HG03196 (cell line): ENCODE data around the gene DNASE1L1.

Source experiments
- ATAC-seq: cut with Tn5 transposase; IDR thresholded peaks from one replicate; pipeline ENCODE4 v1.9.1; 2021; ENCODE audit not compliant: unreplicated experiment

Gene DNASE1L1

DNA sequence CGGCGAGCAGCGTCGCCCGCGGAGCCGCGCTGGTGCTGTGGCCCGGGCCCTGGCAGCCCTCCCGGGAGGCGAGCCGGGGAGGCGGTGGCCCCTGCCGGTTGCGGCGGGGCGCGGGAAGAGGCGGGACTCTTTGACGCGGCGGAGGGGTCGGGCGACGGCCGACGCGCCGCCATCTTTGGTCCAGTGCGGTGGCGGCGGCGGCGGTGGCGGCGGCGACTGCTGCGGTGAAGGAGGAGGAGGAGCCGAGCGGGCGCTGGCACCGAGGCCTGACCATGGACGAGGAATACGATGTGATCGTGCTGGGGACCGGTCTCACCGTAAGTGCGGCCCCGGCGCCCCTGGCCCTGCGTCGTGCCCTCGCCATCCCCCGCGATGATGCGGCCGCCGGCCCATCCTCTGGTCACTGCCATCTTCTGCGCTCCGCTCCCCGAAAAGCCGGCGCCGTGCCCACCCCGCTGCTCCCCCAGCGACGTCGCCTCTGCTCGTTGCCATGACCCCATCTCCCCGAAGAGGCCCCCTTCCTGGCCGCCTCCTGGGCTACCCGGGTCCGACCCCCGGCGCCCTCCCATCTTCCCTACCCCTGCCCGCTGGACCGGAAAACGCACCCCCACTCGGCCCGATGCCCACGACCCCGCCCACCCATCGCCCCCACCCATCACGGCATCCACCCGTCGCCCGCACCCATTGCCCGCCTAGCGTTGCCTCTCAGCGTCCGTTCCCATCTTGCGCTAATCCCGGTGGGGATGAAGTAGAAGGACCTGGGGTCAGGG lies 28.1 kb upstream of the DNASE1L1 start, which contains the start of gene GDI1:
Gene GDI1 (plus strand): TSS at position 172 of the 770 bp plus-strand sequence. CDS start 101 bp downstream, at position 273.
- no peak for ATAC-seq

DNA sequence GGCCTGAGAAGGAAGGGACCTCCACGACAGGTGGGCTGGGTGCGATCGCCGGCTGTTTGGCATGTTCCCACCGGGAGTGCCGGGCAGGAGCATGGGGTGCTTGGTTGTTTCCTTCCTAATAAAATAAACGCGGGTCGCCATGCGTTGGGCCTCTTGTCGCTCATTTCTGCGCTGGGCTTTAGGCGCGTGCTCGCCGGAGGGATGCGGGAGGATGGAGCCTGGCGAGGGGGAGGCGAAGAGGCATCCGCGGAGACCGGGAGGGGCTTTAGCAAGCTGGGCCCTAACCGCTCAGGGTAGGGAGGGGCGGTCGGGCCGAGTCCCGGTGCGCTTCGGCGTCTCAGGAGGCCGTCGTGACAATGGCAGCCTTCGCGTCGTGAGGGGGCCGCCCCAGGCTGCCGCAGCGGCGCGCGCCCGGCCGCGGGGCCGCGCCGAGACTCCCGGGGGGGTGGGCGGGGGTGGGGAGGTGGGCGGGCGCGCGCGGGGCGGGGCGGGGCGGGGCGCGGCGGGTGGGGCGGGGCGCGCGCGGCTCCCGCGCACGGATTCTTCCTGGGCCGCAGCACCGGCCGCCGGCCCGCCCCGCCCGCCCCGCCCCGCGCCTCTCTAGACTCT lies 27.4 kb upstream of the DNASE1L1 start:
- no peak for ATAC-seq

DNA sequence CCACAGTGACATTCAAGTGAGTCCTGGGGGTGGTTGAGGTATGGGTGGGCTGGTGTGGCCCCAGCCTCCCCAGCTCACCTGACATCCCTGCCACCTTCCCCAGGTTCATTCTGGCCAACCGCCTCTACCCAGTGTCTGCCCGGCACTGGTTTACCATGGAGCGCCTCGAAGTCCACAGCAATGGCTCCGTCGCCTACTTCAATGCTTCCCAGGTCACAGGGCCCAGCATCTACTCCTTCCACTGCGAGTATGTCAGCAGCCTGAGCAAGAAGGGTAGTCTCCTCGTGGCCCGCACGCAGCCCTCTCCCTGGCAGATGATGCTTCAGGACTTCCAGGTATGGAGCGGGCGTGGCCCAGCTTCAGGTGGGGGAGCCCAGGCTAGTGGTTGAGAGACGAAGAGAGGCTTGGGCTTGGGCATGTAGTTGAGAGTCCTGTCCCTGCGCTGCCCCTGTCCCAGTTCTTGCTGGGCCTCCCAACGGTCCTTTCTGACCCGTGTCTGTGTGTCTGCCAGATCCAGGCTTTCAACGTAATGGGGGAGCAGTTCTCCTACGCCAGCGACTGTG lies 26.2 kb upstream of the DNASE1L1 start:
- no peak for ATAC-seq

DNA sequence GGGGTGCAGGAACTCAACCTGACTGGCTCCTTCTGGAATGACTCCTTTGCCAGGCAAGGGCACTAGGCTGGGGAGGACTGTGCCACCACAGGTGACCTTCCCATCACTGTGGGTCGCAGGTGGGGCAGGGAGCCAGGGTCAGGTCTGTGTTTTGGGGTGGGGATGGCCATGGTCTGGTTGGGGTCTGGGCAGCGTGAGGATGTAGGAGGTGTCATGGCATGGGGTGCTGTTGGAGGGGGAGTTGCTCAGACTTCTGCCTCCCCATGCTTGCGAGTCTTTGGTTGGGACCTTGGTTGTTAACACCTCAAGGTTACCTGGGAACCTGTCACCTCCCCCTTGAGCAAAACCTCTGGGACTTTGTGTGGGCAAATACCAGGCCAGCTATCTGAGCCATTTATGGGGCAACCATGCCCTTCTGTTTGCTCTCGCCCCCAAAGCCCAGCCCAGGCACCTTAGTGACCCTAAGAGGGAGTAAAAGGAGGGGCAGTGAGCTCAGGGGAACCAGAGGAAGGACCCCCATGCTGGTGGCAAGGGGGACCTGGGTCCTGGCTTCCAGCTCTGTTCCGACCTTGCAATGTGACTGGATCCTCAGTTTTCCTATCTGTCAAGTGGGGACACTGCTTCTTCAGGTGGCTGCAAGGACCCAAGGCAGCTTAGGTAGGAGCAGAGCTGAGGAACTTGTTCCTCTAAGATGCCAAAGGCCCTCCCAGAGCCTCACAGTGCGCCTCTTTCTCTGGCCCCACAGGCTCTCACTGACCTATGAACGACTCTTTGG lies 25.5 kb upstream of the DNASE1L1 start:
- ATAC-seq: no peak

DNA sequence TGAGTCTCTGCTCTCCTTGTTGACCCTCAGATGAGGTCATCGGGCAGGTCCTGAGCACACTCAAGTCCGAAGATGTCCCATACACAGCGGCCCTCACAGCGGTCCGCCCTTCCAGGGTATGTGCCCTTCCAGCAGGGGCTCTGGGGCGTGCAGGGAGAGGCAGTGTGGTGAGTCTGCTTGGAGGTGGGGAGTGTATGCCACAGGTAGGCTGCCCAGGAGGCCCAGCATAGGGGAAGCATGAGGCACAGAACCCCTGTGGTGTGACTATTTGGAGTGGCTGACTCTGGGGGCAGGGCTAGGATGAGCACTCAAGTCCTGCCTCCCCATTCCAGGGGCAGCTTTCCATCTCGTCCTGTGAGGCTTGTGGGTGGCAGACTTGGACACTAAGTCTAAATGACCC lies 24.6 kb upstream of the DNASE1L1 start:
- ATAC-seq: no peak

DNA sequence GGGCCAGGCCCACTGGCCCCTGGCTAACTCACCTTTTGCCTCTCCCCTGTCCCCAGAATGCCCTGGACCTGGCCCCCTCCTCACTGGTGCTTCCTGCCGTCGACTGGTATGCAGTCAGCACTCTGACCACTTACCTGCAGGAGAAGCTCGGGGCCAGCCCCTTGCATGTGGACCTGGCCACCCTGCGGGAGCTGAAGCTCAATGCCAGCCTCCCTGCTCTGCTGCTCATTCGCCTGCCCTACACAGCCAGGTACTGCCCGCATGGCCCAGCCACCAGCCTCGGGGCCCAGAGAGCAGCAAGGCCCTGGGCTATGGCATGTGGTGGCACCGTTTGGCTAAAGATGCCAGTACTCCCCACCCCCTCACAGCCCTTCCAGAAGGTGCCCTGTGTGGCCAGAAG lies 23.2 kb upstream of the DNASE1L1 start:
- no peak for ATAC-seq

DNA sequence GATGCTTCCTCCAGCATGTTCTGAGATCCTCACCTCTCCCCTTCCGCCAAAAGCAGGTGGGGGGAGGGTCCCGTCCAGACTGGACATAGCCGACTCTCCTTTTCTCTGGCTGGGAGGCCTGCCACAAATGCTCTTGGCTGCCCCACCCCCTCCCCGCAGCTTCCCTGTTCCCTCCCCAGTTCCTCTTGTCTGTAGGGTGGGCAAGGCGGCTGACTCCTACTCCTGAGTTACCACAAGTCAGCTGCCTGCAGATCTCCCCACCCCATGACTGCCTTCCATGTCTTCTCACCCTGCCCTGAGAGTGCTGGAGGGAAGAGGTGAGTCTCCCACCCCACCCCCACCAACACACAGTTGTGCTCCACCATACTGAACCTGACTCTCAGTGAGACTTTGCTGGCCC lies 22.3 kb upstream of the DNASE1L1 start:
- no peak for ATAC-seq

DNA sequence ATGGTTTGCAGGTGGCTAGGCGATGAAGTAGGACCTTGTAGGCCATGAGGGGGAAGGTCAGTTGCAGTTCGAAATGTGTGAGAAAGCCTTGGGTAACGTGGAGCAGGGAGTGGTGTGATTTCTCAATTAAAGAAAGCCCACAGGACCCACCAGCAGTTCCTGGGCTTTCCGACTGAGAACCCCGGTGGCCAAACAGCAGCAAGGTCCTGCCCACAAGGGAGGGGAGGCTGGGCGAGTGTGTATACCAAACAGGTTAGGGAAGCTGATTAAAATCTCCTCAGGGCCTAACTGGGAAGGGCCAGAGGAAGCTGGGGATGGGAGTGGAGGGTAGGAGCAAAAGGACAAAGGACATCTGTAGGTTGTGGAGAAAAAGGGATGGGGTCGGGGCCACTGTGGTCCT lies 21.9 kb upstream of the DNASE1L1 start:
- no peak for ATAC-seq

DNA sequence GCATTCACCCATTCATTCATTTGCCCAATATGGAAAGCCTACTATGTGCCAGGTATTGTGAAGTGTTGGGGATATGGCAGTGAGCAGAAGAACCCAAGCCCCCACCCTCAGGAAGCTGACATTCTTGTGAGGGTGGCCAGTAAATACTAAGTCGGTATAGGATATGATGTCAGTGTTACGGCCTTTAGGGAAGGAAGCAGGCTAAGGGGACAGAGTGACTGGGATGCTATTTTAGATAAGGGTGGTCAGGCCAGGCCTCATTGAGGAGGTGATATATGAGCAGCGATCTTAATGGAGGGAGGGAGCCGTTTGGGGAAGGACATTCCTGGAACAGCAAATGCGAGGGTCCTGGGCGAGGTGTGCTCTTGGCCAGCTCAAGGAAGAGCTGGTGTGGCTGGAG lies 21.4 kb upstream of the DNASE1L1 start:
- ATAC-seq: no peak

DNA sequence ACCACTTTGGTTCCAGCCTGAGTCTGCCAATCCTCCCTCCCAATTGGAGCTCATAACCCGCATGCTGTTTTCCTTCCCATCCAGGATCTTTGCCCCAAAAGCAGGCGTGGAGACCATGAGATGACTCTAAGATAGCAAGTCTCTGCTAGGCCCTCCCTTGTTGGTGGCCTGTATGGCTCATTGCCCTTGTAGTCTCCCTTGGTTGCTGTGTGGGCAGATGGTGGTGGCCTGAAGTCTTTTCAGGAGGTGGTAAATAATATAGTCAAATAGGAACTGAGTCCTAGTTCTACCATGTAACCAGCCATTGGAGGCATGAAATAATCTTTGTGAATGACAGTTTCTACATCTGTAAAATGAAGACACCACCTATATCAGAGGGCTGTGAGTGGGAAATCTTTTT lies 20.7 kb upstream of the DNASE1L1 start:
- ATAC-seq: no peak

GRCh38 chrX:154428176-154429171 lies 19.4 kb upstream of the DNASE1L1 start, which contains the start of gene ATP6AP1:
TSS of gene ATP6AP1 (plus strand) at chrX:154428677. CDS start at chrX:154428693, 16 bp downstream.
- ATAC-seq: peak; percentile 98

GRCh38 chrX:154426916-154427770 lies 18.1 kb upstream of the DNASE1L1 start:
- ATAC-seq: no peak

GRCh38 chrX:154420402-154420756 lies 11.3 kb upstream of the DNASE1L1 start:
- no peak for ATAC-seq

- ATAC-seq: no peak
Measured at GRCh38 chrX:154419688-154420401, 10.8 kb upstream of the DNASE1L1 start.

- ATAC-seq: no peak
Measured at GRCh38 chrX:154419189-154419588, 10.1 kb upstream of the DNASE1L1 start.

- no peak for ATAC-seq
Measured at GRCh38 chrX:154417157-154417556, 8.1 kb upstream of the DNASE1L1 start.

DNA sequence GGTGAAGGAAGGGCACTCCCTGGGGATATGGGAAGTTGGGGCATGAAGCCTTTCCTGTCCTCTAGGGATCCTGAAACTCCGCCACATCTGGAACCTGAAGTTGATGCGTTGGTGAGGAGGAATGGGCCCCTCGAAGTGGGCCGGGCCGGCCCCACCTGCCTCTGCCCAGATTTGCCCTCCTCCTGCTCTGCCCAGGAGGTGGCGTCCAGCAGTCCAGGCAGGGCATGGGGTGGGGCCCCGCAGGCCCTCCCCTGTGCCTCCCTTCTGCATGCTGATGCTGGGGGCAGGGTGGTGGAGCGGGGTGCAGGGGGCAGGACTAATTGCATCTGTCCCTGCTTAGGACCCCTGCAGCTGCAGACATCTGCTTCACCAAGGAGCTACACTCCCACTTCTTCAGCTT lies 4.1 kb upstream of the DNASE1L1 start:
- no peak for ATAC-seq

DNA sequence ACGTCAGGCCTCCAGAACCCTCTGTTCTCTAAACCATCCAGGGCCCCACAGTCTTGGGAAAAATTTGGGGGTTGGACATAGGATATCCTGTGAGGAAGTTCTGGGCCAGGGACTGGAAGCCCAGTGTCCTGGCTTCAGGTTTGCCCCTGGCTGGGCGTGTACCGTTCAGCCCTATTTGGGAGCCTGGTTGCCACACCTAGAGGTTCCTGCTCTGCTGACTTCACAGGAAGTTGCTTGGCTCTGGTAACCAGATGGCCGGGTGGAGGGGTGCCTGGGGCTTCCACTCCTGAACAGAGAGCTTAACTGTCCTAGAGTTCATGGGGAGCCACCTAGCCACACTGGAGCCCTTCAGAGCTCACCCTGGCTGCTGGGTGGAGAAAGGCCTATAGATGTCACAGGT lies 3.4 kb upstream of the DNASE1L1 start:
- no peak for ATAC-seq

DNA sequence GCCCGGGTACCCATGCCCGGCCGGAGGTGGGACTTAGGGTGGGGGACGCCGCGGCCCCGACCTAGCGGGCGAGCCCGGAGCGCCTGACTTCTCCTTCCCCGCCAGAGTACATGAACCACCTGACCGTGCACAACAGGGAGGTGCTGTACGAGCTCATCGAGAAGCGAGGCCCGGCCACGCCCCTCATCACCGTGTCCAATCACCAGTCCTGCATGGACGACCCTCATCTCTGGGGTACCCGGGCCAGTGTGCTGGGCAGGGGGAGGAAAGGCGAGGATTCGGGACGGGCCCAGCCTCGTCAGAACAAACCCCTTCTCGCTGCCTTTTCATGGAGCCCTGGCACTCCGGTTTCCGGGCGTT lies 2.9 kb upstream of the DNASE1L1 start:
- no peak for ATAC-seq
